ENCODE results near the gene LYL1.
A peak's percentile ranks its signal among the peaks of the same experiment; 100 is the strongest.

The LYL1 gene

DNA sequence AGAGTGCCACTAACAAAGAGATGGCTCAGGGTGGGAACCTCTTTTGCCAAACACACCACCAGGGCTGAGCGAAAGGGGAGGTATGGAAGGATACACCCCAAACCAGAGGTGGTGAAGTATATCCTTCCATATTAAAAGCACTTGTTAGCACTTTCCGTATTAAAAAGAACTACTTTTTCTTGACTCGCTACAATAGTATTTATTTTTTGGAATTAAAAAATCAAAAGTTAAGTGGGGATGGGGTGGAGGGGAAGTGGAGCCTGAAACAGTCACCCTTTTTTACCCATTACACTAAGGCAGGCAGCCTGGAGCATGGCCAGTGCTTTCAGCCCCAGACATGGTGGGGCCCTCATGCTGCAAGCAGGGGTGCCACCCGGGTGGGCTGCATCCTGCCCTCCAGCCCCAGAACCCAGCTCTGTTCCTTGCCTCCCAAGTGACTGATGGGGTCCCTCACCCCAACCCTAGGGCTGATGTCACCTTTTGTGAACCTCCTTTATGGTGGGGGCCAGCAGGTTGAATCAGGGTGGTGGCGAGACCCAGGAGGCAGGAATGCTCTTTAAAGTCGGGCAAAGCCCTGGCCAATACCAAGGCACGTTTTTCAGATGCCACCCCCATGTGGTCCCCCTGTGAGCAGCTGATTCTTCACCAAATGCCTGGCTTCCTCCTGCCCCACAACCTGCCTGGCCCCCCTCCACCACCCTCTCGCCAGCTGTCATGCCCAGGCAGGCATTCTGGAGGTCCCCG, 31.0 kb downstream of the LYL1 start:
- no peak for DNase-seq

DNA sequence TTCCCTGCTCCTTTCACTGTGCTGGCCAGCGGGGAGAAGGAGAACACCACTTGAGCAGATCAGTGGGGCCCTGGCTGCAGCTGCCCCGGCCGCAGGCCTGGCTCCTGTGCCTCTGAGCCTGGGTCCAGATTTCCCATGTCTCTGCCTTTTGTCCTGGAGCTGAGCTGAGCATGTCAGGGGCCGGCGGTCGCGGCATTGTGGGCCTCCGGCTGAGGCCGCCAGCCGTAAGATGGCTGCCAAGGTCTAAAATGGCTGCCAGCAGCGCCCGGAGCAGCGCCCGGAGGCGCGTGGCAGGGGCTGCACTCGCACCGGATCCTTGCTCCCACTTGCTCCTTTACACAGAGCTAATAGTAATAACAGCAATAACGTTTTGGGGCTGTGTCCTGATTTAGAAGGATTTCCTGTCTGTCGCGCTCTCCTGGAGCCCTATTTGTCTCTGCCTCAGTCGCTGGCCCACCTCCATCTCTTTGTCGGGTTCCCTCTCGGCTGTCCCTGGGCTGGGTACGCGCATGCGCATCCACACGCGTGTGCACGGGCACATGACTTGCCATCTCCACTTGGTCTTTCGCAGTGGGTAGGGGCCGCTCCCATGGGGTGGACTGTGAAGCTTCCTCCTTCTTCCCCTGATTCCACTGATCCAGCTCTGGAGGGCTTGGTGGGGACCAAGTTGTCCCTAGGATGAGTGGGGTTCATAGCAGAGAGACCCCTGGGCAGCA, 32.1 kb downstream of the LYL1 start:
- DNase-seq: no peak

DNA sequence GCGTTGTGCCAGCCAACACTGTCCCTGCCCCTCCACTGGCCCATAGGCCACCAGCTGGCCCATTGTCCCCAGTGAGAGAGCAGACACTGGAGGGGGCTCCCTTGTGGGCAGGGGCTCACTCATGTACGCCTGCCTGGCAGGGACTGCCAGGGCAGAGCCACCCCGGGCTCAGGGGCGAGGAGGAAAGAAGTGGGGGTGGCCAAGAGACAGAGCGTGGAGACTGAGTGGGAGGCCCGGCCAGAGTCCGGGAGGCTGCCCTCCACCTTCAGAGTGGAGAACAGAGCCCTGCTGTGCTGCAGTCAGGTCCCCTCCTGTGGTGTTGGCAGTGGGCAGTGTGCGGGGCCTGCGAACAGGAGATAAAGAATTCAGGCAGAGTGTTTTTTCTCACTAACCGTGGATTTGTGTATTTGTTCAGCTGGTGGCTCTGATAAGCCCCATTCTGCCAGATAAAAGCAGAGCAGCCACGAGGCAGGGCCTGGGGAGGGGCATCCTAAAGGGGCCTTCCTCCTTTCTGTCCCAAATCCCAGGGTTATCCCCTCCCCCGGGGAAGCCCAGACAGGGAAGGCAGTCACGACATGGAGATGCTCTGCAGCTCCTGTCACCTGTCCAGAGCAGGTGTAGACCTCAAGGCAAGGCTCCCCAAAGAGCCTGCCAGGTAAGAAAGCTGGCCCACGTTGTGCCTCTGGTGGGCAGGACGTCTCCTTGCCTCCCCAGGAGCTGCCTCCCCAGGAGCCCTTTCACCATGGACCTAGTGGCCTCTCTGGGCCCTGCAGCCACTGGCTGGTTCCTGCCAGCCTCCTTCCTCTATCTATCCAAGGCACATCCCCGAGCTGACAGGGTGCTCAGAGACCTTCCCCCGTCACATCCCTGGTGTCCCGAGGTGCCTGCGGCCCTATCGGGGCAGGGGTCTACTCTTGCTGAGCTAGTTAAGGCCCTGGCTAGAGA, 33.0 kb downstream of the LYL1 start:
- DNase-seq: no peak

DNA sequence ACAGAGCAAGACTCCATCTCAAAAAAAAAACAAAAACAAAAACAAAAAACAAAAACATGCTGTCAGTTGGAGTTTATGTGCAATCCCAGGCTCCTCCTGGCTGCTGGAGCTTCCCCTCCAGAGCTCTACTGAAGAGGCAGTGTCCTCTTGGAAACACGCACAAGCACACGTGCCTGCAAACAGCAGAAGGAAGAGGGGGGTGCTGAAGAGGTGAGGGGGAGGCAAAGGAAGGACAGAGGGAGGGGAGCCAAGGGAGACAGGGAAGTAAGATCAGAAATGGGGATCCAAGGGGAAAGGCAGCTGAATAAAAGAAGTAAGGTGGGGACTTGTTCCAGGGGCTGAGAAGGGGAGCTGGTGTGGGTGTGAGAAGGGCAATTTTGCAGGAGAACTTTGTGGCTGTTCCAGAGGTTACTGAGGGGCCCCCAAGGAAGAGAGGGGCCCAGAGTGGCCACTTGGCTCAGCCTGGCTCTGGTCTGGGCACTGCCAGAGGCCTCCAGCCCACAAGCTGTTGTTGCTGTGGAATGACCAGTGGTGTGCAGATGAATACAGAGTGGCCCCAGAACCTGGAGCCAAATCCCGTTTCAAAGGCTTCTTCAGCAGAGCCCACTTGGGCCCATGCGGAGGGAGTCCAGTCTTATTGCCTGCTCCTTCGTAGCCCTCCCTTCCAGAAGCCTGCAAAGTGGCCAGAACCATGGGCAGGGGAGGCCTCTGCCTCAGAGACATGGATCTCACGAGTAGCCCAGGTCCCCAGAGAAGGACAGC, 34.4 kb downstream of the LYL1 start:
- DNase-seq: no peak

DNA sequence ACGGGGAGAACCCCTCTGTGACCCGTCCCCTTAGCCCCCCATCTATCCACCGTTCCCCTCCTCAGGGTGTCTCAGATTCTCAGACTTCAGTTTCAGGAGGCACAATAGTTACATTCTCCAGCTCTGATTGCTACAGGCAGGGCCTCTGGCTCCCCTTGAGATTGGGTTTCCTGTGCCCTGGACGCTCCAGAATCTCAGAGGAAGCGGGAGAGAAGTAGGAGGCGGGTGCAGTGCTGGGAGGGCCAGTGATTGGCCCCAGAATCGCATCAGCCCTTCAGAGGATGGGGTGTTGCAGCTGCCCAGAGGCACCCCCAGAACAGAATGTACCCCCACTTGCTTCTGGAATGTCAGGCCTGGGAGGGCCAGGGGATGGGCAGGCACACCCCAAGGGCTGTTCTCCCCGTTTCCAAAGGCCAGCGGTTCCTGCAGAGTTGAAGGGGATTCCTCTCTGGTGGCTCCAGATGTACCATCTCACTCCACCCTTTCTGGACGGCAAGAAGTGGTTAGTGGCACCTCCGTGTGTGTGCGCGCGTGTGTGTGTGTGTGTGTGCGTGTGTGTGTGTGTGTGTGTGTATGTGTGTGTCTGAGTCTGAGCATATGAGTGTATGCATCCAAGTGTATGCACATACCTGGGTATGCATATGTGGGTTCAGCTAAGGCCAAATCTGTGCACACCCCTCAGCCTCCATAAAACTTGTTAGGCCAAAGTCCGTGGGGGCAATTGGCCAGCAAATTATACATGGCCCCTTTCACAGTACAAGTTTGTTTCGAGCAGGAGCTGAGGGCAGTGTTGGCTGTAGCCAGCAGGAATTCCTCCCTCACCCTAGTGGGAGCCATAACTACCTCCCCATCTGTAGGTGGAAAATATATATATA, 35.5 kb downstream of the LYL1 start:
- DNase-seq: no peak

DNA sequence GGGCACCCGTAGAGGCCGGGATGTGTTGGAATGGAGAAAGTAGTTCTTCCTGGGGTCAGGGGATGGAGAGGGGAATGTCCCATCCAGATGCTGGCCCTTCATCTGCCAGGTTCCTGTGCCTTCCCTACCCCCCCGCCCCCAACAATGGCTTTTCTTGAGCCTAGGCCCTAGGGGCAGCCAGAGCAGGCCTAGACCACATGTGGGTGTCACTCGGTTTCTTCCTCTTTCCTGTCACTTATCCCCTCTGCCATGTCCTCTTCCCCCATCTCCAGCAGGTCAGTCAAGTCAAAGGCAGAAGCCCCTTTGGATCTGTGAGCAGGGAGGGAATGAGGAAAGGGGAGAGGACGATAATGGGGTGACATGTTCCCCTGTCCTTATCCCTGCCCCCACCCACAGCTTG, 36.4 kb downstream of the LYL1 start:
- no peak for DNase-seq

DNA sequence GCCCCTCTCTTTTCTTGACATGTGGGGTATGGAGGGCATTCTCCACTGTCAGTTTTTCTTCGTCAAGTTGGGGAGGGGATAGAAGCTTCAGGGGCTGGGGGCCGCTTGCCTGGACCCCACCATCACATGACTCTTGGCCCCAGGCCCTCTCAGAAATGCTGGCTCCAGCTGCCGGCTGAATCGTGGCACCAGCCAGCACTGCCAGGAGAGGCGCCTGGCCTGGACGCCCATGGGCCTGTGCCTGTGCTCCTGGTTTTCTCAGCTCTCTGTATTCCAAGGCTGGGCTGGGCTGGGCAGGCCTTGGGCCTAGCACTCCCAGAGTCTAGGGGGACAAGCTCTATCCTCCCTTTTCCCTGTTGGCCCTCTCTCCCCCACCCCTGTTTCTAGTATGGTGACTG, 38.6 kb downstream of the LYL1 start:
- DNase-seq: no peak

DNA sequence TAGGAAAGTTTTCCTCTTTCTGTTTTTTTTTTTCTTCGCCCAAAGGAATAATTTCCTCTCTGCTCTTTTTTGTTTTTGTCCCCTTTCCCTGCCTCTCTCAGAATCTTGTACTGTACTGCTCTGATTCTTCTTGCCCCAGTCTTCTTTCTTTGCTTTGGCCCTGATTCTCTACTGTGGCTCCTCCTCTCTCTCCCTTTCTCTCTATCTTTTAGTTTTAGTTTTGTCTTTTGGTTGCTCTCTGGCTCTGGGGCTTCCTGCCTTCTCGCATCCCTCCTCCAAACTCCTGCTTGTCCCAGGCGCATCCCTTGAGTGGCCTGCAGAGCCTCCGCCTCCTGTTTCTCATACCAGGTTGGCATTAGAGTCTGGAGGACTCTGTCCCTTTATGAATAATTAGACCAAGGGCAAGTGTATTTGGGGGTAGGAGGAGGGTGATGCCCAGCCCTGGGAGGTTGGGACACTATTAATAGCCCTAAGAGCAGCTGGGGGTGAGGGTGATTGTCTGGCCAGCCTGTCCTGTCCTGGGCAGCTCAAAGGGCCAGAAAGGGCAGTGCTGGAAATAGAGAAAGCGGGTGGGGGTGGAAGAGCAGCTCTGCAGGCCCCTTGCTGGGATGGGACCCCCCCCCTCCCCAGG, 39.1 kb downstream of the LYL1 start:
- no peak for DNase-seq

DNA sequence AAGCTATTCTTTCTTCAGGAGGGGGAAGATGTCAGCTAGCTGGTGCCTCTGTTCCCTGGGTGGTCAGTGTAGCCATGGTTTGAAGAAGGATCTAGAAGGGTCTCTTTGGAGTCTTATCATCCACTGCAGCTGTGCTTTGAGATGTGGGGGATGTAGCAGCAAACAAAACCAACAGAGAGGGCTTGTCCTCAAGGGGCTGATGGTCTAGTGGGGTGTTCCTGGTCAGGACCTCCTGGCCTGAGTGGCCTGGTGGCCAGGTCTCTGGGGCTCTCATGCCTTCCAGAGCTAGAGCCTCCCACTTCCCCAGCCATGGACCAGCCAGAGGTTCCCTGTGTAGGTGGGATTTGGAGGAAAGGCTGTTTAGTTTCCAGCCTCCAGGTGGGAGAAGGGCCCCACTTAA, 40.3 kb downstream of the LYL1 start:
- no peak for DNase-seq

DNA sequence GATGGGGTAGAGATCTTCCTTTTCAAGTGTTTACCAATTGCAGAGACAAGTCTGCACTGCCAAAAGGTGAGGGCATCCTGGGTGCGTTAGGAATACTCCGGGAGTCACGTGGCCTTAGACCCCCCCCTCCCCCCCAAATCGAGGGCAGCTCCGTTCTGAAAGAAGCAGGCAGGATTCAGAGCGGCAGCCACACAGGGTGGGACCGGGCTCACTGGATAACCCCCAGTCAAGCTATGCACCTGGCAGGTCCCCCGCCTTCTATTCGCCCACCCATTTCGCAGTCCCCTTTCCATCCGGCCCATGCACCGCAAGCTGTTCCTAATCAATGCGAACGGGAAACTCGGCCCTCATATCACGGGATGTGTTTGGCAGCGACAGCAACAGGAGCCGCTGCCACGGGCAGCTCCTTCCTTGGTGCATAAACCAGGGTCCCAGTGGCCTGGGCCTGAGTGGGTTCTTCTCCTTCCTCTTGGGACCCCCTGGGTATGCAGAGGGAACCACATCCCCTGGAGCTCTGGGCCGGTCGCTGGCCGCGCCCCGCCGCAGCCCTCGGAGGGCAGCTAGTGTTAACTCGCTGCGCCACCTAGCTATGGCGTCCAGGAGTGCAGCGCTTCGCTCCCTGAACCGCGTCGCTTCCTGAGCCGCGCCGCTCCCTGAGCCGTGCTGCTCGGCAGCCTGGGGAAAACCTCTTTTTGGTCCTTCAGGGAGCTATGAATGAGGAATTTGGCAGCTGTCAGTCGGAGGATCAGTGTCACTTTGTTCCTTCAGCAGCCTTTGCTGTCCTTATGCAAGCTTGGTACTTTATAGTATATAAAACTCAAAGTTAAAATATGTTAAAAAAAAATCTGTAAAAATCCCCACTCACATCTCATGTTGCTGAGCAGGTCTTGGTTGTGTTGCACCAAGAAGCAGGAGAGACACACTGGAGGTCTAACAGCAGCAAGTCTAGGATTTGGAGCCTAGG, 41.4 kb downstream of the LYL1 start:
- DNase-seq: peak; percentile 83

DNA sequence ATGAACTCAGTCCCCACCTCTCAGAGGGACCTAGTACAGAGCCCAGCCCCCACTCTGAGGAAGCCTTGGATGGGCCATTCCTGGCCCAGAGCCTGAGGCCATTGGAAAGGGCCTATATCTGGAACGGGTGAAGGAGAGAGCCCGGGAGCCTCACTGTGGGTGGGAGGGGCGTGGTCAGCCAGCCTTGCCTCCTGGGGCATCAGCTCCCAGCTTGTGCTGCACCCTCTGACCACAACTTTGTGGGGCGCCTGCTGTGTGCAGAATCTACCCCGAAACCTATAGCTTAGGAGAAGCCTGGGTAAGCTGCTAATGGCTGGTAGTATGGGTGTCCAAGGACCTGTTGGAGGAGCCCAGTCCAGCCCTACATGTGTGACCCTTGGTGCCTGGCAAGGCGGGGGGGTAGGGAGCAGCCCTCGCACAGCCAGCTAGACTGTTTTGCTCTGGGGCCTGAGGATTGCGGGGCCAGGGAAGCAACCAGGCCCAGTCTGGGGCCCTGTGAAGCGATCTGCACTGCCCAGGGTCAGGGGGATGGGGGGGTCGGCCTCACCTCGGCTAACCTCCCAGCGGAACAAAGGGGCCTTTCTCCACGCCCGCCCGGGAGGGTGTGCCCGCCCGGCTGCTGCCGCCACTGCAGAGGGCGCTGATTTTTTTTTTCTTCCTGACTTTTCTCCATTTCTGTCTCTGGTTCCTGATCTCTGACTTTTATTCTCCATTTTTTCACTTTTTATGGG, 42.3 kb downstream of the LYL1 start:
- DNase-seq: no peak

DNA sequence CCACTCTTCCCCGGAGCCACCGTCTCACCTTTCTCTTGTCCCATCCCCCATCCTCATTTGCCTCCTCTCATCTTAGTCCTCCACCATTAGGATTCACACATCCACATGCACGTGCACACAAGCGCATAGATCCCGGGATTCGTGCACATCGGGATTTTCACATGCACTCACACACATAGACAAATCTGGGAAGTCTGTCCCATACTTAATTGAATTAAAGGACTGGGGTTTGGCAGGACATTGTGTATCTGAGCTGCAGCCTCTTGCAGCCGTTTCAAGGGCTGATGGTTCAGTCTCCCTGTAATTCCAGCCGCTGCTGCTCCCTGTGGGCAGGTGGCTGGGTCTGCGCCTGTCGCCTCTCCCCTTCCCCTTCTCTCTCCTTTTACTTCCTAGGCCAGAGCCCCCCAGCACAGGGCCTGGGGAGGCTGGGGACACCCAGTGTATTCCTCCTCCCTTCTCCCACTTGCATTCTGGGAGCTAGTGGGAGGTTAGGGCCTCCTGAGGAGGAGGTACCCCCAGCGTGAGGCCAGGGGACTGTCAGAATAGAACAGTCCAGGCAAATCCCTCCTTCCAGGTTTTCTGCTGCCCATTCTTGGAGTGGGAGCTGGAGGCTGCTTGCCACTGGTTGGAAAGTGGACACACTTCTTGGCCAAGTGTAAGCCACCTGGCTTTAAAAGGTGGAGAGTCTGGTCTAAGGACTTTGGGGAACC, 43.6 kb downstream of the LYL1 start:
- no peak for DNase-seq

DNA sequence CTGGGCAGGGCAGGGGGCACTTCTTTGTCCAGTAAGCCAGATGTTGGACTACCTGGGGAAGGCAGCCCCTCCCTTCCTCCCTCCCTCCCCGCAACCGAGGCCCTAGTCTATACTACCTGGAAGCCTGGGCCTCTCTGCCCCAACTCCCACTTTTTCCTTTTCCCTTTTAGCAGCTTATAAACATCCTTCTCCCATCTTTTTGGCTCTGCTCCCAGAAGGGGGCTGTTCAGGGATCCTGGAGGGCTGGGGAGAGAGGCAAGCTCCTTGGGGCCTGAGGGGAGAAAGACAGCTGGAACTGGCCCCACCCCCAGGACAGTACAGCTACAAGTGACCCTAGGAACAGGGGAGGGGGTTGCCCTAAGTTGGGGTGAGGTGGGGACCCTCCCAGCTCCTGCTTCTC, 44.9 kb downstream of the LYL1 start:
- DNase-seq: no peak

DNA sequence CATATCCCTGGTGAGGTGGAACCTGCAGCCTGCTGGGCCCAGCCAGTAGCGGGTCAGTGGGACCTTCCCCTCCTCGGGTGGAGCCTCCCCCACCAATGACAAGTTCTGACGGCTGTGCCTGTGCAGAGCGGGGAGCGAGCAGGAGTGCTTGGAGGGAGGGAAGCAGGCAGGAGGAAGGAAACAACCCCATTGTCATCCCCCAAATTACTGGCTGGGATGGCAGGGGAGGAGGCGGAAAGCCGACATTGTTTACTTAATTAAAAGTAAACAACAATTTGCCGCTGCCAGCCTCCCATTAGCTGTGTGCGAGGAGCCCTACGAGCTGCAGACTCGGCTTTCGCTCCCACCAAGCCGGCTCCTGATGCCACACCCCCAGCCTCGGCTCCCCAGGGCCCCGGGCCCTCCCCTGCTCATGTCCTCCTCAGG, 45.5 kb downstream of the LYL1 start:
- no peak for DNase-seq

DNA sequence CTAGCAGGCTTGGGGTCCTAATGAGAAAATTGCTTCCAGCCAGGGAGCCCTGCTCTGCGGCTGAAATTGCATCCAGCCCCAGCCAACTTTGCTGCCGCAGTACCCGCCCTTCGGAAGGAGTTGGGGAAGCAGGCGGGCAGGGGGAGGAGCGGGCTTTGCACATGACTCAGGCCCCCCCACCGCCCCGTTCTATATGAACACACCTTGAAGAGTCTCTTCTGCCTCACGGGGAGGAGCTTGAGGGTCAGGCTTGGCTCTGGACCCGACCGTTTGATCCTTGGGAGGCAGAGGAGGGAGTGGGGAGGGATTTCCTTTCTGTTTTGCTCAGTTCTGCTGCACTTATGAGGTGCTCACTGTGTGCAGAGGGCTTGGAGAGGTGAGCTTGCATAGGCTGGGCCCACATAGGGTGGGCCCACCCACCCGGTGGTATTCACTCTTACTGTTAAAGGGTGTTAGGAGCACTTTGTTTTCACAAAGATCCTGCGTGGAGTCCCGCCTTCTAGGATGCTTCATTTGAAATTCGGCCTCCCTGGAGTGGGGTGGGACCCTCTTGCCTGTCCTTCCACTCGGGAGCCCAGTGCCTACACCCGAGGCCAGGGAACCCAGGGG, 46.5 kb downstream of the LYL1 start:
- DNase-seq: no peak

DNA sequence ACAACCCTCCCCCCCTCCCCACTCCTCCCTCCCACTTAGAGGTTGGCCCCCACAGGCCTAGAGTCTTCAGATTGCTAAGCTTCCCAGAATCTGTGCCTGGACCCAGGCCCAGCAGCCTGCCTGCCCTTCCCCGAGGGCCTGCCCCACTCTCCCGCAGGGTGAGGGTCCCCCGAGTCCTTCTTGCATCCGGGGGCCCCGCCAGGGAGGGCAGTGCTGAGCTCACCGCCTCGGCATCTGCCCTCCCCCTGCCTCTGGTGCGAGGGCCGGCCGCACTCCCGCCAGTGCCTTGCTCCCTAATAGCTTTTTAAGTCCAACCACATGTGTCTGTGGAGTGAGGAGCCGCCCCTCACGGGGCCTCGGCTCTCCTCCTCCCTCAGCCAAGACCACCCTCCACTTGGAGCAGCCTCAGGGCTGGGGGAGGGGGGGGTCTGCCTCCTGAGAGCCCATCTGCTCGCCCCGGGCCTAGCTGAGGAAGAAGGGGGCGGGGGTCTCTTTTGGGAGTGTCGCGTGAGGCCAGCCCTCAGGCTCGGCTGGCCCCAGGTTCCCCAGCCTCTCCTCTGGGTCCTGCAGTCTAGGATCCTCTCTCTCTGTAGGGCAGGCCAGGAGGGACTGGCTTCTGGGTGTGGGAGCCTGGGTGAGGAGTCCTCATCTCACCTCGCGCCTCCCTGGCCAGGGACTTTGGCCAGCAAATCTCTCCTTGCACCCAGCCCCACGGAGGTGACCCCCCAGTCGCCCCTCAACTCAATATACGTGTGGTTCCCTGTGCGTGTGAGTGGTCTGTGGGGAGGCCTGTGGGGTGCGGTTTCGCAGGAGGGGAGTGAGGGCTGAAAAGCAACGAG, 47.2 kb downstream of the LYL1 start:
- no peak for DNase-seq

DNA sequence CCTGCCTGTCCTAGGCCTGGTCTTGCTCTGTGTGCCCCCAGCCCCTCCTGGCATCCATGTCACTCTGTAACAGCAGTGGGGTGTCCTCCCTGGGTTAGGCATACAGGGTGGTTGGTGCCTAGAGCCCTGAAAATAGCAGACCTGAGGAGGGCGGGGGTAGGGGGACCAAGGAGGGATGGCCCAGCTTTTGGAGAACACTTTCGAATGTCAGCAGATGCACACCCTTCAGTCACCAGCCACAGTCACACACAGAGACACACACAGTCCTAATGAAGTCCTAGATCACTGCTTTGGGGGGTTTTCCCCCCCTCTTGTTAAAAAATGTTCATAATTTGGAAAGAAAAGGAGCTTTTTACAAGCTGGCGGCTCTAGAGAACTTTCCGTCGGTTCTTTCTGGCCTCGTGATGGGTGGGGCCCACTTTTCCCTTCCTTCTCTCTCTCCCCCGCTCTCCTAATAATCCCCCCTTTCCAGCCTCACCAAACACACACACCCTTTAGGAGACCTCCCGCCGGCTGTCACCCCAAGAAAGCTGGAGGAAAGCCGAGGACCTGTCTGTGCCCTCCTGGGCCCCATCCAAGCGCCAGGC, 47.9 kb downstream of the LYL1 start:
- DNase-seq: no peak
